ENCODE data around the gene LYSMD2.

Gene LYSMD2

DNA sequence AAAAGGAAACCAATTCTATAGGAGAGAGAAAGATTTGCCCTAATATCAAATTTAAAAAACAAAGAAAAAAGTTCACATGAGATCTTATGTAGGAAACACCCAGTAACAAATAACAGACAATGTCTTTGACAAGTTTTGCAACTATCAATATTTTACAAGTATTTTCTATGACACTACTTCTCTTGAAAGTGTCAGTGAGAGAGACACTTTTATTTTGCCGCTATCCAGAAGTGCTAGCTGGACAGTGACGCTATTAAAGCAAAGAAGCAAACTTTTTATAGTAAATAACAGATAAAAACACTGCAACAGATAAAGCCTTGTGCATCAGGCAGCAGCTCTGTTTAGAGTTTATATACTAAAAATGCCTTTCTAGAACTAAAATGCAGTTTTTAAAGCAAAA lies 13.3 kb downstream of the LYSMD2 start:
- no peak for DNase-seq (ENCODE audit: low read depth)
- H3K4me3 ChIP-seq (ENCODE audit: low read depth, low read length) = no peak overlapping the region

DNA sequence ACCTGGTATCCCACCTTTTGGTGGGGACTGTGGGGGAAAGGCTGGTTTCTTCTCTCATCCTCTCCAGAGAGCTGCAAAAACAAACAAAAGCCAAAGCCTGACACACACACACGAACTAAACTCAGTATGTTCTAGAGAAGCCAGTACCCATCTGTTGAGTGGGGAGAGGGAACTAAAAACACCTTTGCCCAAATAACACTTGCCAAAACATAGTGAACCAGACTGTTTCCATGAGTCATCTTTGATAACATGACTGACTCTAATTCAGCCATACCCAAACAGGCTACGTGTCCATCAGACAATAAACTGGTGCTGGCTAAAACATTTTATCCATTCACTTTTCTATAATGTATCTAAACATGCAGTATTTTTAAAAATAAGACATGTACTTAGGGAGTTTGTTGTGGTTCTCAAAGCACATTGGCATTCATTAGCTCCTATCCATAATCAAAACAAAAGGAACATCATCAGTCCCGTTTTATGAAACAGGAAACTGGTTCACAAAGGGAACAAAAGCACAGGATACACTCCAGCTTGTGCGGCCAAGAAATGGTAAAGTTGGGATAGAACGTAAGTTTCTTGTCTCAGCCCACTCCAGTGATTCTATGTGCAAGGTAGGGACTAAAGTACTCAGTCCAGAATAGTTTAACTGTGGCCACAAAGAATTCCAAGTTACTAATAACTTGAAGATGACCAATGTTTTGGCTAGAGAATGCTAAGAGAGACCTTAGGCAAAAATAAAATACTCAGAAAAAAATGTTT lies 16.1 kb downstream of the LYSMD2 start:
- DNase-seq (ENCODE audit: low read depth) = no peak

DNA sequence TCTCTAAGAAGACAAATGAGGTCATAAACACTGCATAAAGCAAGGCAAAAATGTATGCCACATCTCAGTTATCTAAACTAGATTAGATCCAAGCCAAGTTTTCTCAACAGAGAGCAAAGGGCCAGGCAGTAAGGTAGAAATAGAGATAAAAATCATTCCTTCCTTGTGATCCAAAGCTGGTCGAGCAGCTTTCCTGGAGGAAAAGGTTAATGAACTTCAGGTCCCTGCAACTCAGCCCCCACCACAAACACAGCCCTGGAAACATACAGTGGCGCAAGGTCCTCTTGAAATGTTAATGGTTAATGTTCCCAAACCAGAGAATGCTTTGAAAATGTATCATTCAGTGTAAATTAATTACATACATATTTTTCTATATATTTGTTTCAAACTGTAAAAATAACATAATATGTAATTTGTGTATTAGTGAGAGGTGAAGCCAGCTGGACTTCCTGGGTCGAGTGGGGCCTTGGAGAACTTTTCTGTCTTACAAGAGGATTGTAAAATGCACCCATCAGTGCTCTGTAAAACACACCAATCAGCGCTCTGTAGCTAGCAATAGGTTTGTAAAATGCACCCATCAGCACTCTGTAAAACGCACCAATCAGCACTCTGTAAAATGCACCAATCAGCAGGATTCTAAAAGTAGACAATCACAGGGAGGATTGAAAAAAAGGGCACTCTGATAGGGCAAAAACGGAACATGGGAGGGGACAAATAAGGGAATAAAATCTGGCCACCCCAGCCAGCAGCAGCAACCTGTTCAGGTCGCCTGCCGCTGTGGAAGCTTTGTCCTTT lies 17.1 kb downstream of the LYSMD2 start:
- DNase-seq (ENCODE audit: low read depth) = no peak
- H3K4me3 ChIP-seq (ENCODE audit: low read depth, low read length) = no peak overlapping the region

More for the DNA sequence above, 16.1 kb downstream of the LYSMD2 start:
- no peak overlapping the region for H3K4me3 ChIP-seq (ENCODE audit: low read depth, low read length)

DNA sequence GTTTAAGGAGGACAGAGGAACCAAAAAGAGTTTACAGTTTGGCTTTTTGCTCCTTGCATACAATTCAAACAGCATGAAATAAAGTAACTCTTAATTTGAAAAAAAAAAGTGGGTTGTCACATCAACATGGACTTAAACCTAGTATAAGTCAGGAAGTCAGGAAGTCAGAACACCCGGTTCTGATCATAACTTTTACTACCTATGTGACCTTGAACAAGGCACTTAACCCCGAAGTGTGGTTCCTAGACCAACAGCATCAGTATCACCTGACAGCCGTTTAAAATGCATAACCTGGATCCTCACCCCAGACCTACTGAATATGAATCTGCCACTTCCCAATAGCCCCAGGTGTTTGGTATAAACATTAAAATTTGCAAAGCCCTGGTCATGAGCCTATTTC lies 18.7 kb downstream of the LYSMD2 start:
- DNase-seq (ENCODE audit: low read depth) = no peak
- H3K4me3 ChIP-seq (ENCODE audit: low read depth, low read length) = no peak overlapping the region

DNA sequence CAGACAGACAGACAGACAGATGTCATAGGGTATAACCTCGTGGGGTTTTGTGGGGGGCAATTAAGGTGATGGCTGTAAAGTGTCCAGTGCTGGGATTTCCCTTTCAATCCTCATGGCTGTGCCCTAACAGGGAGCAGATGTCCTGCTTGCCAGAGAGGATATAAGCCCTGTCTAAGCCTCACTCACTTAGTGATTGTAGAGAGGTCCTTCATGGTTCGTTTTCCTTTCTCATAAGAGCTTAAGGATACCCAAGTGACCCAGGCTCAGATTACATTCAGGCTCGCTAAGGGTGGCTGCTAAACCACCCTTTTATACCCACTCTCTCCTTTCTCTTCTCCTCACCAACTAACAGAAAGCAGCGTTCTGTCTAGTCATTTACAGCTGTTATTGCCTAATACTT lies 19.2 kb downstream of the LYSMD2 start:
- no peak for DNase-seq (ENCODE audit: low read depth)
- H3K4me3 ChIP-seq (ENCODE audit: low read depth, low read length) = no peak overlapping the region

DNA sequence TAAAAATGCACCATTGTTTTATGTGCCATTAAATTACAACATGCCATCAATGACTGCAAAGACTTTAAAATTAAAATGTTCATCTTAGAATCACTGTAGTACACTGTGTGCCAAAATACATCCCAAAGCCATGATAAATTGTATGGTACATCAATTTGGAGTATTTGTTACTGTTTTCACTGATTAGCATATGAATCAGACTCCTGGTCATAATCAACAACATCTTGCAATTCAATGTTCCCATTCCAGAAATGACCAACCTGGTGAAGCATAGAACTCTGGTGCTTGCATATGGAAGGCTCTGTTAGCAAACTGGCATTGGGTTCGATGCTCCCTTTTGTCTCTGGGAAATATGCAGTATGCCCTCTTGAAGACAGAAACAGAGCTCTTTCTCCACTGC lies 22.5 kb downstream of the LYSMD2 start:
- DNase-seq (ENCODE audit: low read depth) = no peak
- H3K4me3 ChIP-seq (ENCODE audit: low read depth, low read length) = no peak overlapping the region

DNA sequence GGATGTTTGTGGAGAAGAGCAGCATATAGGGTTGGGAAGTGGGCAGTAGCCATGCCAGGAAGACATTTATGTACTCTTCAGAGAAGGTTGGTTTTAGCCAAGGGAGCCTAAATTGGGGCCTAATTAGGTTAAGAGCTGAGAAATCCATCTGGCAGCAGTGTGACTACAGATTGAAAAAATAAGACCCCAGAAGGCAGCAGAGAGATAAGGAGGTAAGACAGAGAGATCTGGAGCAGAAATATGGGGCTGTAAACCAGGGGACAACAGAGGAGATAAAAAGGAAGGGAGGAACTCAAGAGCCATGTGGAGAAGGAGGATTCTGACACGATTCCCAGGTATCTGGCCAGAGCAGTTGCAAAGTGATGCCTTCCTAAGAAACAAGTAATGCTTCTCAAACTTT lies 23.3 kb downstream of the LYSMD2 start:
- no peak for DNase-seq (ENCODE audit: low read depth)
- H3K4me3 ChIP-seq (ENCODE audit: low read depth, low read length) = no peak overlapping the region

DNA sequence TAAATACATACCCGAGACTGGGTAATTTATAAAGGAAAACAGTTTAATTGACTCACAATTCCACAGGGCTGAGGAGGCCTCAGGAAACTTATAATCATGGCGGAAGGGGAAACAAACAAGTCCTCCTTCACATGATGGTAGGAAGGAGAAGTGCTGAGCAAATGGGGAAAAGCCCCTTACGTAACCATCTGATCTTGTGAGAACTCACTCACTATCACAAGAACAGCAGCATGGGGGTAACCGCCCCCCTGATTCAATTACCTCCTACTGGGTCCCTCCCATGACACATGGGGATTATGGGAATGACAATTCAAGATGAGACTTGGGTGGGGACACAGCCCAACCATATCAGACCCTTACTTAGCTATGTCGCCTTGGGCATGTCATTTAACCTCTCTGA lies 28.4 kb downstream of the LYSMD2 start:
- no peak for DNase-seq (ENCODE audit: low read depth)
- no peak overlapping the region for H3K4me3 ChIP-seq (ENCODE audit: low read depth, low read length)

DNA sequence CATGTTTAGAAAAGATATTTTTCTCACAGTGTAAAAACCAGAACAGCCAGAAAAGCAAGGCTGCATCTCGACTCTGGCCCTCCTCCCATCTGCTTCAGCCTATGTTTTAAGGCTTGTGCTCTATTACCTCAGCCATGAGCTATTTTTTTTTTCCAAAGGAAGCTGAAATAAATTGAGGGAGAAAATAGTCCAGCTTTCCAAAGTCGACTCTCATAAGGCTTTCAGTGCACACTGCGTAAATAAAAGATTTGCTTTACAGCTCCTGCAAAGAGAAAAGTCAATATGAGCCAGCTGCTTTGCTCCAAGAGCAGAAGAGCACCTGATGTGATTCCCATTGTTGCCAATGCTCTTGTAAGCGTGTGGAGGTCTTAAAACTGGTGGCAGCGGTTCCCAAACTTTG lies 29.4 kb downstream of the LYSMD2 start:
- H3K4me3 ChIP-seq (ENCODE audit: low read depth, low read length) = no peak overlapping the region
- DNase-seq (ENCODE audit: low read depth) = no peak

DNA sequence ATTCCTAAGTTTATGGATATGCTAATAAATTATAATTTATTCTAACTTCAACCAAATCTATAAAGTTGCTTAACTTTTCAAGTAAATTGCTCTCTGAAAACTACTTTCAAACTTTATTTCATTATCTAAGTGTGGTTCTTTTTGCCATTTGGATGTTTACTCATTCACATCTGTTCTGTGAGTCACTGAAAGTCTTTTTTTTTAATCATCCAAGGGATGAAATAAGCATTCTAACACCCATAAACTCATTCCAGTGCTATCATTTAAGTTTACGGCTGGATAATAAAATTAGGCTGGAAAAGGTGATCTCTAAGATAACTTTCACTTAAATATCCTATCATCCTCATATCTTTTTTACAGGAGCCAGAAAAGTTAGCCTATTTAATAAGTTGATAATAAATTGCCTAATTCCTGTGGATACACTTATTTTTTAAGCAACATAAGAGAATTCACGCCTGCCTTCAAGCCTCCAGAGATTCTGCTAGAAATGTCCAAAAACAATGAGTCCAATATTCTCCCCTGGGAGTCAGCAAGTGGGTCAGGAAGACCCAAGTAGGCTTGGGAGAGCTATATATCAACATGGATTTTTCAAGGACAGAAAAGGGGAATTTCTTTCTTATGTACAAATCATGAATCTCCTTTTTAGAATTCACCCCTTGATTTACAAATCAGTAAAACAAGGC lies 30.4 kb downstream of the LYSMD2 start:
- no peak overlapping the region for H3K4me3 ChIP-seq (ENCODE audit: low read depth, low read length)
- DNase-seq (ENCODE audit: low read depth) = no peak

DNA sequence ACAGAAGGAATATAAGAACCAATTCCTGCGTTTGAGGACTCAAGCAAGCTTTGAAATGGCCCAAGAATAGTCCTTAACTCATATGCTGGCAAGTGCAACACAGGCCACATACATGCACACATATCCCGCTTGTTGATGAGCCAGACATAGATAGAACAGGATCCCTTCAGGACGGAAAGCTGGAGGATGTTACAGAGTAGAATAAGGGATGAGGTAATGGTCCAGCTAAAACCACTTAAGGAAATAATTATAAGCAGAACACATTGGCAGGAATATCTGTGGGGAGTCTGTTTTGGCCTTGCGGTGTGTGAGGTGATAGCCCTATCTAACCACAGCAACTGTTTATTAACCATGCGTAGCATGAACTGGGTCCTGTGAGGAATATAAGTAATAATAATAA lies 31.2 kb downstream of the LYSMD2 start:
- no peak for DNase-seq (ENCODE audit: low read depth)
- no peak overlapping the region for H3K4me3 ChIP-seq (ENCODE audit: low read depth, low read length)

DNA sequence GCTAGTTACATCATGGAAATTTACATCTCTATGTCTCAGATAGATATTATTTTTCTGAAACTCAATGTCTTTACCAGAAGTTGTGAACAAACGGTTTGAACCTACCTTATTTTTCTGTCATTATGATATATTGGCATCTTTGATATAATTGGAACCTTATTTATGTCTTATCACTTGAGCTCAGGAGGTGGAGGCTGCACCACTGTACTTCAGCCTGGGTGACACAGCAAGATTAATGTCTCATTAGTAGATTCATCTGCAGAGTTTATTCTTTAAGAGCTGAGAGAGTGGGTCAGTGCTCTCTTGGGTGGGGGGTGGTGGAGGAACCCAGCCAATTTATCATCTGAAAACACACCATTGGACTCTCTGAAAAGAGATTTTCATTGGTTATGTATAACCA lies 34.7 kb downstream of the LYSMD2 start:
- DNase-seq (ENCODE audit: low read depth) = no peak
- H3K4me3 ChIP-seq (ENCODE audit: low read depth, low read length) = no peak overlapping the region

DNA sequence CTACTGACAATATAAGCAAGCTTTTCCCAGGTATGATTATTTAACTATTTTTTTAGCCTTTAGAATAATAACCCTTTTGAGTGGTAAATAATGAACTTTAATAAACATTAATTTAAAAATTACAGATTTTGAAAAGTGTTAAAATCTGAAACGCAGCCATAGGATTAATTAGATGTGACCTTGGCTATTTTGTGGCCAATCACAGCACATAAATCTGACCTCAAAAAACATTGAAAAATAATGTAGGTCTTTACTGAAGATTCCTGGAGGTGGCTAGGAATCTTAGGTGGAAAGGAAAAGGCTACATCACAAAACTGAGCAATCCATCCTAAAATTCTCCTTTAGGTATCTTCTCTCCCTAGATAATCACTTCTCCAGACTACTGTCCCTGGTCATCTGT lies 38.1 kb downstream of the LYSMD2 start:
- no peak overlapping the region for H3K4me3 ChIP-seq (ENCODE audit: low read depth, low read length)
- no peak for DNase-seq (ENCODE audit: low read depth)

DNA sequence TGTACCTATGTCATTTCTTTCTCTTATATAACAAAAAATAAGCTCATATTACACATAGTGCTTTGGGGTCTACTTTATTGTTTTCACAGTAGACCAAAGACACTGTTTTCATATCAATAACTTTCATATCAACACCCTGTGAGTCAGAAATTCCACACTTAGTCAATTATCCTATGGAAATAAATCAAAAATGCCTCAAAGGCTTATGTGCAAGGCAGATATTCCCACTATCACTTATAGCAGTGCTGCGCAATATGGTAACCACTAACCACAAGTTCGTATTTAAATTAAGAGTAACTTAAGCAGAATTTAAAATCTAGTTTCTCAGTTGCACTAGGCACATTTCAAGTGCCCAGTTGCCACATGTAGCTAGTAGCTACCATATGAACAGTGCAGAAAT lies 40.3 kb downstream of the LYSMD2 start:
- no peak for DNase-seq (ENCODE audit: low read depth)
- no peak overlapping the region for H3K4me3 ChIP-seq (ENCODE audit: low read depth, low read length)

DNA sequence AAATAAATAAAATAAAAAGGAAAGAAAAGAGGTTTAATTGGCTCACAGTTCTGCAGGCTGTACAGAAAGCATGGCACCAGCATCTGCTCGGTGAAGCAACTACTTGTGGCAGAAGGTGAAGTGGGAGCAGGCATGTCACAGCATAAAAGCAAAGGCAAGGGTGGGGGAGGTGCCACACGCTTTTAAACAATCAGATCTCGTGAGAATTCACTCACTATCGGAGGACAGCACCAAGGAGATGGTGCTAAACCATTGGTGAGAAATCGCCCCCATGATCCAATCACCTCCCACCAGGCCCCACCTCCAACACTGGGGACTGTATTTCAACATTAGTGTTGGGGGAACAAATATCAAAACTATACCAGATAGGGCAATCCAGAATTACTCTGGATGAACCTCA lies 40.9 kb downstream of the LYSMD2 start:
- H3K4me3 ChIP-seq (ENCODE audit: low read depth, low read length) = no peak overlapping the region
- DNase-seq (ENCODE audit: low read depth) = no peak

DNA sequence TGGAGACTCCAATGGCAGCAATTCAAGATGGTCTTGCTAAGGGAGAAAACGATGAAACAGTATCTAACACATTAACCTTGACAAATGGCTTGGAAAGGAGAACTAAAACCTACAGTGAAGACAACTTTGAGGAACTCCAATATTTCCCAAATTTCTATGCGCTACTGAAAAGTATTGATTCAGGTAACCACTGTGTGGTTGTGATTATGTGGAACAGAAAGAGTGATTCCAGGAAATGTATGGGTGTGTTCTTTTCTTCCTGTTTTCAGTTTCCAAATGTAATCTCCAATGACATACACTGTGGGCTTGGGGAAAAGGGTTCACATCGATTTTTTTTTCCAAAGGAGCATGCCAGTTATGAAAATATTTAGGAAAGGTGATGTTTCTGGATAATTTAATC lies 45.3 kb downstream of the LYSMD2 start:
- DNase-seq (ENCODE audit: low read depth) = no peak
- H3K4me3 ChIP-seq (ENCODE audit: low read depth, low read length) = no peak overlapping the region

DNA sequence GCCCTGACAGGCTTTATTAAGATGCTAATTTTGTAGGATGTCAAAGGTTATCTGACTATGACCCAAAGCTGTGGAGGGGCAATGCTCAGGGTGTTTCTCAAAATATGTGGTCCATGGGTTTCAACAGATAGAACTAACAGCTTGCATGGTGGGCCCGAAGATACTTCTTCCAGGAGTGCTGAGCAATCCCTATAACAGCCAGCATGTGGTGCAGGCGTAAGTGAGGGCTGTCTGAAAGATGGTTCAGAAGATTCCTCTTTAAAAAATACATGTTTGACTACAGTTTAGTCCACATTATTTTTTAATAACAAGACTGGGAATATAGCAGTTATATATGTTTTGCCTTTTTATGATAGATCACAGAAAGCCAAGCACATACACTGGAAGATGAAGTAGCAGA lies 48.6 kb downstream of the LYSMD2 start:
- DNase-seq (ENCODE audit: low read depth) = no peak
- no peak overlapping the region for H3K4me3 ChIP-seq (ENCODE audit: low read depth, low read length)

DNA sequence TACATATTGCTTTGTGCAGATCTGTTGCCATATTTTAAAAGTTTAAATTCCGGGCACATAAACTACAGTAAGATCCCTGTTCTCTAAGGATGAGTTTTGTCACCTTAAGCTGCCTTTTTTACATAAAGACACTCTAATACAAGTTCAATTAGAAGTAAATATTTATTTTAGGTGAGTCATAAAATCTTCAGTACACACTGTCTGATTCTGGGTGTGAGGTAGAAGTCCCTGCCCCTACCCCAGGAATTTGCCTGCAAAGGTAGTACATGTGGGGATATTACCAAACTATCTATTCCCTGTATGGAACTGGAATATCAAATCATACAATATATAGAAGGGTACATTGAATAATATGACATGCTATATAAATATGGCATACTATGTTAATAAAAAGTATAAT lies 49.9 kb downstream of the LYSMD2 start:
- no peak for DNase-seq (ENCODE audit: low read depth)
- H3K4me3 ChIP-seq (ENCODE audit: low read depth, low read length) = no peak overlapping the region

DNA sequence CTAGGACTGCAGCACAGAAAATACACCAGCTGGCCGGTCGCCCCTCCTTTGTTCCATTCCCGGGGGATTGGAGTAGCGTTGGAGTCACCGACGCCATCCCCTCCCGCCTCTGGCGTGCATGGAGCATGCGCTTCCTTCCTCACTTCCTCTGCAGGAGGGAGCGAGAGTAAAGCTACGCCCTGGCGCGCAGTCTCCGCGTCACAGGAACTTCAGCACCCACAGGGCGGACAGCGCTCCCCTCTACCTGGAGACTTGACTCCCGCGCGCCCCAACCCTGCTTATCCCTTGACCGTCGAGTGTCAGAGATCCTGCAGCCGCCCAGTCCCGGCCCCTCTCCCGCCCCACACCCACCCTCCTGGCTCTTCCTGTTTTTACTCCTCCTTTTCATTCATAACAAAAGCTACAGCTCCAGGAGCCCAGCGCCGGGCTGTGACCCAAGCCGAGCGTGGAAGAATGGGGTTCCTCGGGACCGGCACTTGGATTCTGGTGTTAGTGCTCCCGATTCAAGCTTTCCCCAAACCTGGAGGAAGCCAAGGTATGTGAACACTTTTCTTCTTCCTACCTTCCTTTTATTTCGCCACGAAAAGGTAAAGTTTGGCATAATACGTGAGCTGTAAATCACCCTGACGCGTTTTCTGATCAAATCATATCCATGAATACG lies 56.0 kb downstream of the LYSMD2 start, which contains the start of gene SCG3:
TSS of gene SCG3 (plus strand) at position 201 of the 661 bp plus-strand sequence. CDS start at position 454, 253 bp downstream.
- H3K4me3 ChIP-seq (ENCODE audit: low read depth, low read length) = peak within 1 kb of the TSS; percentile 25
- DNase-seq (ENCODE audit: low read depth) = peak; percentile 22

DNA sequence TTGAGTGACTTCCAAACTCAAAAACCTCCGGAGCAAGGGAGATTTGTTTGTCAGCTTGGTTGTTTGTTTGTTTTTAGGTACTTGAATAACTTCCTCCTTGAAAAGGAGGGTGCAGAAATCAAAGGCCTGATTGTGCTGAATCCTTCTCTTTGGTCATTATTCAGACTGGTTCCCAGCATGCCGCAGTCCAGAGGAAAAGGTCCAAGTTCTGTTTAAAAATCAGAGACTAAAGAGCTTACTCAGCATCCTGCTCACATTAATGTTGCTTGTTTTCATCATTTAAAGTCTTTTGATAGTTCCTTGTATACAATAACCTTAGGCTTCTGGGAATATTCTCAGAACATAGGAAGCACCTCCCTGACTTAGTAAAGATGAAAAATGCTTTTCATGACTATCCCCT lies 57.1 kb downstream of the LYSMD2 start:
- no peak overlapping the region for H3K4me3 ChIP-seq (ENCODE audit: low read depth, low read length)
- DNase-seq (ENCODE audit: low read depth) = no peak
